Measurements from ENCODE around the gene CADPS. TPM values are rescaled to one million over a fixed set of nuclear protein-coding genes. Genes with fewer than 3 reads are reported as not detected.

CADPS gene
- total and polyA plus RNA-seq, 2 of the 4 experiments (the other 2 are of a cell fraction) = not detected

DNA sequence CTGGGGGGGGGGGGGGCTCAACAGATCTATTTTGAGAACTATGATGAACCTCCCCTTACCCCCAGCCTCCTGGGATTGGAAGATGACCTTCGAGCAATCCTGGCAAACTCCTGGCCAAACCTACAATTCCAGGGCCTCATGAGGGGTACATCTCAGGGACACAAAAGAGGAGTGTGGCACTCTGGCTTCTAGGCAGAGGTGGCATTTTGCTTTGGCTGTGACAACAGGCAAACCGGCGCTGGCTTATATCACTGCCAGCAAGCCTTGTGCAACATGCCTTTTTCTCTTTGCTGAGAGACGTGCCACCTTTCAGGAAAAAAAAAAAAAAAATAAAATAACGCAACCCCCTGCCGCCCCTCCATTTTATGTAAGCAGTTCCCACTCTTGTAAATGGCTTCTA lies 470.1 kb downstream of the CADPS start:
- Histone ChIP-seq H3K4me3 (ENCODE audit: insufficient read depth, low read depth, low read length) (no peak overlapping the region), H3K36me3 (ENCODE audit: control insufficient read depth, insufficient read depth, low read length) (no peaks in the 10 kb centered on the region), H2BK20ac (ENCODE audit: low read depth, low read length) (no peak overlapping the region), H3K9me3 (ENCODE audit: control insufficient read depth, insufficient read depth, low read length) (no peaks in the 10 kb centered on the region), H2AK9ac (replicated peaks; ENCODE audit: low read depth, low read length, poor library complexity) (no peak overlapping the region), H3K4me2 (ENCODE audit: low read depth, low read length) (no peak overlapping the region), H3K4ac (ENCODE audit: low read depth, low read length) (no peak overlapping the region), H3K4me1 (ENCODE audit: control insufficient read depth, insufficient read depth, low read length) (no peaks in the 10 kb centered on the region), H3K79me1 (ENCODE audit: low read depth in 1 of 2, low read length in 2 of 2) (no peaks in the 10 kb centered on the region), H3K56ac (ENCODE audit: extremely low read depth, insufficient read depth, low read length) (no peak overlapping the region), H3K18ac (ENCODE audit: low read depth, low read length) (no peak overlapping the region), H4K20me1 (ENCODE audit: insufficient read depth, low read length) (no peaks in the 10 kb centered on the region), H2BK120ac (ENCODE audit: low read depth, low read length) (no peak overlapping the region), H3K9ac (ENCODE audit: low read depth, low read length) (no peak overlapping the region), H3K27ac (ENCODE audit: insufficient read depth, low read length) (no peak overlapping the region), H2BK5ac (ENCODE audit: low read depth, low read length, poor library complexity, severe bottlenecking) (no peak overlapping the region), H2AK5ac (ENCODE audit: low read depth, low read length) (no peak overlapping the region), H2BK15ac (ENCODE audit: low read depth, low read length) (no peak overlapping the region), H3K9me1 (ENCODE audit: insufficient read depth, low read length) (no peaks in the 10 kb centered on the region), H2AFZ (replicated peaks; ENCODE audit: low read length, poor library complexity) (no peak overlapping the region), H4K8ac (ENCODE audit: low read depth in 2 of 2, low read length in 2 of 2) (no peak overlapping the region), H4K91ac (ENCODE audit: insufficient read depth, low read depth, low read length) (no peak overlapping the region), H3K23ac (ENCODE audit: low read depth, low read length) (no peak overlapping the region), H3K14ac (replicated peaks; ENCODE audit: low read depth, low read length) (no peak overlapping the region), H4K5ac (ENCODE audit: low read depth, low read length) (no peak overlapping the region), H3K27me3 (ENCODE audit: control insufficient read depth, insufficient read depth, low read length) (no peaks in the 10 kb centered on the region)
- POLR2A ChIA-PET (ENCODE audit: unreplicated experiment) = no interaction called here
- CTCF ChIA-PET = no interaction called here
- no CpG with 5 or more reads among the region's 6 CpGs for WGBS, 2 experiments (ENCODE audit: extremely low coverage in 2 of 2, insufficient read length in 1 of 2)
- BruUV-seq (replicated peaks) = no TSS peak
- no peak for DNase-seq
- dilution Hi-C loops (cut with HindIII; ENCODE audit: low sequenced_read_pairs, unreplicated experiment) = no loop called here
- intact Hi-C loops (cut with micrococcal nuclease) = no loop called here
- TF ChIP-seq, protein P1, sequence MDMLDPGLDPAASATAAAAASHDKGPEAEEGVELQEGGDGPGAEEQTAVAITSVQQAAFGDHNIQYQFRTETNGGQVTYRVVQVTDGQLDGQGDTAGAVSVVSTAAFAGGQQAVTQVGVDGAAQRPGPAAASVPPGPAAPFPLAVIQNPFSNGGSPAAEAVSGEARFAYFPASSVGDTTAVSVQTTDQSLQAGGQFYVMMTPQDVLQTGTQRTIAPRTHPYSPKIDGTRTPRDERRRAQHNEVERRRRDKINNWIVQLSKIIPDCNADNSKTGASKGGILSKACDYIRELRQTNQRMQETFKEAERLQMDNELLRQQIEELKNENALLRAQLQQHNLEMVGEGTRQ (IDR thresholded peaks at IDR 0.05; ENCODE audit: low read depth, low read length) = no peak
- TF ChIP-seq CEBPB (IDR thresholded peaks at IDR 0.05; ENCODE audit: low read depth, low read length) (no peak), BHLHE40 (IDR thresholded peaks at IDR 0.05; ENCODE audit: low read depth, low read length) (no peak), MAFK (IDR thresholded peaks at IDR 0.05; ENCODE audit: low read depth, low read length) (no peak), NFE2L2 (IDR thresholded peaks at IDR 0.05; ENCODE audit: low read depth, low read length) (no peak), SMC3 (IDR thresholded peaks at IDR 0.05; ENCODE audit: low read depth, low read length) (no peak), RFX5 (IDR thresholded peaks at IDR 0.05; ENCODE audit: low read depth, low read length) (no peak), POLR2A (IDR thresholded peaks at IDR 0.05; ENCODE audit: low read depth, low read length) (no peak), RCOR1 (IDR thresholded peaks at IDR 0.05; ENCODE audit: insufficient replicate concordance, low read length) (no peak), RAD21 (IDR thresholded peaks at IDR 0.05; ENCODE audit: low read length) (no peak), FOS (IDR thresholded peaks at IDR 0.05; ENCODE audit: low read depth, low read length) (no peak)
- TF ChIP-seq, protein P2, sequence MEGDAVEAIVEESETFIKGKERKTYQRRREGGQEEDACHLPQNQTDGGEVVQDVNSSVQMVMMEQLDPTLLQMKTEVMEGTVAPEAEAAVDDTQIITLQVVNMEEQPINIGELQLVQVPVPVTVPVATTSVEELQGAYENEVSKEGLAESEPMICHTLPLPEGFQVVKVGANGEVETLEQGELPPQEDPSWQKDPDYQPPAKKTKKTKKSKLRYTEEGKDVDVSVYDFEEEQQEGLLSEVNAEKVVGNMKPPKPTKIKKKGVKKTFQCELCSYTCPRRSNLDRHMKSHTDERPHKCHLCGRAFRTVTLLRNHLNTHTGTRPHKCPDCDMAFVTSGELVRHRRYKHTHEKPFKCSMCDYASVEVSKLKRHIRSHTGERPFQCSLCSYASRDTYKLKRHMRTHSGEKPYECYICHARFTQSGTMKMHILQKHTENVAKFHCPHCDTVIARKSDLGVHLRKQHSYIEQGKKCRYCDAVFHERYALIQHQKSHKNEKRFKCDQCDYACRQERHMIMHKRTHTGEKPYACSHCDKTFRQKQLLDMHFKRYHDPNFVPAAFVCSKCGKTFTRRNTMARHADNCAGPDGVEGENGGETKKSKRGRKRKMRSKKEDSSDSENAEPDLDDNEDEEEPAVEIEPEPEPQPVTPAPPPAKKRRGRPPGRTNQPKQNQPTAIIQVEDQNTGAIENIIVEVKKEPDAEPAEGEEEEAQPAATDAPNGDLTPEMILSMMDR (conservative IDR thresholded peaks at IDR 0.05; ENCODE audit: low read depth, low read length) = no peak
- in situ Hi-C loops (cut with MboI; ENCODE audit: low sequenced_read_pairs) = no loop called here
- no peak for ATAC-seq (ENCODE audit: low read depth)
